IPS DF 6.9 (cell line): ENCODE measurements around the gene KRTAP22-1.

ENCODE experiments used
- DNase-seq: peaks from one replicate; pipeline ENCODE4 v3.0.0-alpha.2; 2013; ENCODE audit warnings: low read depth, low spot score
- H3K27ac ChIP-seq: one replicate; pipeline ENCODE4 v1.5.1; 2013; ENCODE audit warnings: low read length, control low read depth
- H3K27me3 ChIP-seq: 2 replicates; pipeline ENCODE4 v1.6.1; 2013; ENCODE audit warnings: mild to moderate bottlenecking, low read length; ENCODE audit not compliant: control insufficient read depth, insufficient read depth
- H3K36me3 ChIP-seq: 2 replicates; pipeline ENCODE4 v1.6.1; 2013; ENCODE audit warnings: low read length; ENCODE audit not compliant: control insufficient read depth, insufficient read depth
- H3K4me1 ChIP-seq: 2 replicates; pipeline ENCODE4 v1.6.1; 2013; ENCODE audit warnings: low read length; ENCODE audit not compliant: control insufficient read depth, insufficient read depth
- H3K4me3 ChIP-seq: 2 replicates; pipeline ENCODE4 v1.5.1; 2013; ENCODE audit warnings: mild to moderate bottlenecking, low read length
- H3K9me3 ChIP-seq: 2 replicates; pipeline ENCODE4 v1.6.1; 2013; ENCODE audit warnings: low read length, inconsistent platforms; ENCODE audit not compliant: control insufficient read depth, insufficient read depth
- WGBS: extraction: QIAGEN DNeasy Blood & Tissue Kit; methylation state at CpG from one replicate; pipeline ENCODE4 v1.1.7; 2013; ENCODE audit warnings: mixed read lengths, missing lambda C conversion rate; ENCODE audit not compliant: insufficient read length, insufficient coverage; 5-methylcytosine and 5-hydroxymethylcytosine counted together

KRTAP22-1 gene

DNA sequence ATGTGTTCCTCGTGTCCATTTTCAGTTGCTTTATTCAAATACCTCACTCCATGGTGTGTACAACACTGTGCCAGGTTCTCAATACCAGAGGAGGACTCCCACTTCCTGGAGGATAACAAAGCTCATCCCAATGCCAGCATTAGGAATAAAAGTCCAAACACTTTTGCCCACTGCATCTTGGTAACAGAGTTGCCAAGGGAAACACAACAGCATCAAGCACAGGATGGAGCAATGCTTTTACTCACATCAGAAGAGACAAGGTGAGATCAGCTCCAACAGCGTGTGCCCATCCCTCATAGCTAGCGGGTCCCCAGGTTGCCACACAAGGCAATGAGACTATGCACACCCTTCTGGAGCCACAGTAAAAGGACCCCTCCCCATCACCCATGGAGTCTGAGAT is 22.5 kb downstream of the KRTAP22-1 start:
- Histone ChIP-seq H3K9me3 (peaks cover 10% of the 10 kb centered on the region), H3K4me3 (no peak overlapping the region), H3K4me1 (no peaks in the 10 kb centered on the region), H3K27ac (no peak overlapping the region), H3K36me3 (no peaks in the 10 kb centered on the region), H3K27me3 (no peaks in the 10 kb centered on the region)
- no CpG with 5 or more reads among the region's 3 CpGs for WGBS
- no peak for DNase-seq

DNA sequence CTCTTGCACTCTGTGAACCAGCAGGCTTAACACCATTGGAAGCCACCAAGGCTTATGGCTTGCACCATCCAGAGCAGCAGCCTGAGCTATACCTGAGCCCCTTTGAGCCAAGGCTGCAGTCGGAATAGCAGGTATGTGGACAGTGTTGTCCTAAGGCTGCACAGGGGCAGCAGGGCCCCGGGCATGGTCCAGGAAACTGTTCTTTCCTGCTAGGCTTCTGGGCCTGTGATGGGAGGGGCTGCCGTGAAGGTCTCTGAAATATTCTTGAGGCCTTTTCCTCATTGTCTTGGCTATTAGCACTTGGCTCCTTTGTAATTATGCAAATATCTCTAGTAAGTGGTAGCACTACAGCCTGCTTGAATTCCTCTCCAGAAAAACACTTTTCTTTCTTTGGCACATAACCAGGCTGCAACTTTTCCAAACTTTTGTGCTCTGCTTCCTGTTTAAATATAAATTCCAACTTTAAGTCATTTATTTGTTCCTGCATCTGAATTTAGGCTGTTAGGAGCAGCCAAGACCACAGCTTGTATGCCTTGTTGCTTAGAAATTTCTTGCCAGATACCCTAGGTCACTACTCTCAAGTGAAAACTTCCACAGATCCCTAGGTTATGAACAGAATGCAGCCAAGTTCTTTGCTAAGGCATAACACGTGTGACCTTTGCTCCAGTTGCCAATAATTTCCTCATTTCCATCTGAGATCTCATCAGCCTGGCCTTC is 24.7 kb downstream of the KRTAP22-1 start:
- no CpG with 5 or more reads among the region's 4 CpGs for WGBS
- peaks cover 10% of the 10 kb centered on the region for H3K9me3 ChIP-seq
- H3K4me1 ChIP-seq: no peaks in the 10 kb centered on the region
- DNase-seq: no peak
- H3K27me3 ChIP-seq: no peaks in the 10 kb centered on the region
- H3K36me3 ChIP-seq: no peaks in the 10 kb centered on the region
- no peak overlapping the region for H3K4me3 ChIP-seq
- H3K27ac ChIP-seq: no peak overlapping the region

GRCh38 chr21:30628109-30628508 is 27.2 kb downstream of the KRTAP22-1 start:
- Histone ChIP-seq H3K4me1 (no peaks in the 10 kb centered on the region), H3K9me3 (peaks cover 14% of the 10 kb centered on the region), H3K27ac (no peak overlapping the region), H3K27me3 (no peaks in the 10 kb centered on the region), H3K36me3 (no peaks in the 10 kb centered on the region), H3K4me3 (no peak overlapping the region)
- WGBS: no CpG with 5 or more reads among the region's 4 CpGs
- DNase-seq: no peak

GRCh38 chr21:30629200-30629599 is 28.3 kb downstream of the KRTAP22-1 start:
- Histone ChIP-seq H3K36me3 (no peaks in the 10 kb centered on the region), H3K9me3 (peaks cover 11% of the 10 kb centered on the region), H3K27ac (no peak overlapping the region), H3K4me1 (no peaks in the 10 kb centered on the region), H3K27me3 (no peaks in the 10 kb centered on the region), H3K4me3 (no peak overlapping the region)
- WGBS: no CpG with 5 or more reads among the region's 1 CpG
- no peak for DNase-seq

- peaks cover 9% of the 10 kb centered on the region for H3K9me3 ChIP-seq
- H3K4me3 ChIP-seq: no peak within 1 kb of the TSS
- H3K4me1 ChIP-seq: no peaks in the 10 kb centered on the region; the same call in 1 of the 2 replicates
- no peak for DNase-seq
- no peak within 1 kb of the TSS for H3K27ac ChIP-seq
- H3K36me3 ChIP-seq: no peaks in the 10 kb centered on the region
- no peaks in the 10 kb centered on the region for H3K27me3 ChIP-seq
- no CpG with 5 or more reads among the region's 1 CpG for WGBS
Observed at GRCh38 chr21:30634906-30635305, 34.0 kb downstream of the KRTAP22-1 start, which contains the start of gene KRTAP20-2. Gene KRTAP20-2 (plus strand): TSS chr21:30635206. CDS start chr21:30635264, 58 bp downstream.

DNA sequence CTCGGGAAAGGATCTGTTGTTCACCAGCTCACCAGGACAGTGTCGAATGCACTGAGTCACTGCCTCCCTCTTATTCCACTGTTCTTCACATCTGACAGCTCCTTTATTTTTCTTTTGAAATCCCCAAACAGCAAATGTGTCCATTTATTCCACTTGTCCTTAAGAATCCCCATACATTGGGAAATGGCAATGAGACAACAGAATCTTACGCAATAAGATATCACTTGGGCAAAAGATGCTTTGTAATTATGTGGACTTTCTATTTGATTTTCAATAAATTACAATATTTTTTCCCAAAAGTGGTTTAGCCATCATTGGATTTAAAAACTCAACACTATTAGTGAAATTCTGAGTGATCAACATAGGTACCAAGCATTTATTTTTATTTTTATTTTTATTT is 37.8 kb downstream of the KRTAP22-1 start:
- Histone ChIP-seq H3K9me3 (peaks cover 5% of the 10 kb centered on the region), H3K27ac (no peak overlapping the region), H3K36me3 (no peaks in the 10 kb centered on the region), H3K27me3 (no peaks in the 10 kb centered on the region), H3K4me3 (no peak overlapping the region), H3K4me1 (no peaks in the 10 kb centered on the region; the same call in 1 of the 2 replicates)
- DNase-seq: no peak
- WGBS: no CpG with 5 or more reads among the region's 3 CpGs

- Histone ChIP-seq H3K27ac (no peak within 1 kb of the TSS), H3K4me3 (no peak within 1 kb of the TSS), H3K9me3 (peaks cover 4% of the 10 kb centered on the region; the same call in 1 of the 2 replicates), H3K36me3 (no peaks in the 10 kb centered on the region), H3K27me3 (no peaks in the 10 kb centered on the region), H3K4me1 (no peaks in the 10 kb centered on the region)
- DNase-seq: no peak
- no CpG with 5 or more reads among the region's 2 CpGs for WGBS
Observed at GRCh38 chr21:30642564-30642963, 41.7 kb downstream of the KRTAP22-1 start, which contains the start of gene KRTAP20-3. Gene KRTAP20-3 (plus strand): TSS chr21:30642864.

DNA sequence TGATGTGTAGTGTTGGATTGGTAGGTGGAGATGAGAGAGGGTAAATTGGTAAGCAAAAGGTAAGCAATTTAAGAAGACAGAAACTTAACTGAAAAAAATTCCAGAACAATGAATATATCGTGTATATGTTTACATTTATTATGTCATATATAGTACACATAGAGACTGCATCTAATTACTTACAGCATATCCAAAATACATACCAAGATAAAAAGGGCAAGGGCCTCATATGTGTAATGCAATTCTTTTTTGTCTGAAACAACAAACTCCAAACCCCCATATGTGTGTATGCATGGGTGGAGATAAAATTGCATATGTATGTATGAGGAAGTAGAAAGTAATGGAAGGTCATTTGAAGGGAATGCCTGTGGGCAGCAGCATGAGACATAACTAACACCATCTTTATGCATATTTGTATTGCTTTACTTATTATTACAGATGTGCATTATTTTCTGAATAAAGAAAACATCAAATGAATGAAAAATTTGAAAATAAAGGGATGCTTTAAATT is 46.1 kb downstream of the KRTAP22-1 start:
- no peaks in the 10 kb centered on the region for H3K36me3 ChIP-seq
- no peaks in the 10 kb centered on the region for H3K27me3 ChIP-seq
- no peak overlapping the region for H3K4me3 ChIP-seq
- H3K27ac ChIP-seq: no peak overlapping the region
- peaks cover 3% of the 10 kb centered on the region for H3K9me3 ChIP-seq
- WGBS: no CpG with 5 or more reads among the region's 1 CpG
- no peak for DNase-seq
- no peaks in the 10 kb centered on the region for H3K4me1 ChIP-seq
